ENCODE measurements around the gene CCSER1.

GRCh38 chr4:90888571-90888970 is 761.4 kb downstream of the CCSER1 start:
- TF ChIP-seq EZH2 (IDR thresholded peaks at IDR 0.05) (no peak), POLR2AphosphoS5 (IDR thresholded peaks at IDR 0.05; ENCODE audit: borderline replicate concordance, low read depth, low read length) (no peak)

Measured in SK-N-MC (cell line).